Psoas muscle (tissue), 8 donors: ENCODE measurements around the gene CALML6. TPM values are rescaled to one million over a fixed set of nuclear protein-coding genes. Genes with fewer than 3 reads are reported as not detected.
A peak's percentile ranks its signal among the peaks of the same experiment; 100 is the strongest.

ENCODE experiments used
- ATAC-seq, 4 donors: fragments of 200-7000 bp; cut with Tn5 transposase; one replicate each; pipeline ENCODE4 v1.9.1; 2020; ENCODE audit warnings: moderate library complexity in 3 of 4, mild to moderate bottlenecking in 2 of 4
- DNase-seq, 2 donors: peaks; one replicate each; pipeline ENCODE4 v3.0.0-alpha.2; 2020
- H3K27ac ChIP-seq: fragments of 200-600 bp; one replicate; pipeline ENCODE4 v1.8.0; 2022
- H3K27me3 ChIP-seq, 3 donors: fragments of 200-600 bp in 1 of 3; one replicate each; pipeline versions ENCODE4 v1.6.1 to v1.8.0; 2013 to 2022; ENCODE audit warnings: low read length in 2 of 3, mild to moderate bottlenecking in 2 of 3, moderate library complexity in 1 of 3; ENCODE audit not compliant: insufficient read depth in 3 of 3
- H3K36me3 ChIP-seq, 2 donors: fragments of 200-600 bp in 1 of 2; one replicate each; pipeline versions ENCODE4 v1.6.1 to v1.8.0; 2013 to 2022; ENCODE audit warnings: low read depth in 1 of 2, mild to moderate bottlenecking in 1 of 2, moderate library complexity in 1 of 2; ENCODE audit not compliant: insufficient read depth in 1 of 2
- H3K4me1 ChIP-seq: fragments of 200-600 bp; one replicate; pipeline ENCODE4 v1.8.0; 2022
- H3K4me3 ChIP-seq: fragments of 200-600 bp; one replicate; pipeline ENCODE4 v1.8.0; 2022; ENCODE audit warnings: mild to moderate bottlenecking
- H3K9me3 ChIP-seq: fragments of 200-600 bp; one replicate; pipeline ENCODE4 v1.8.0; 2022
- CTCF ChIP-seq: fragments of 200-600 bp; IDR thresholded peaks from one replicate; pipeline ENCODE4 v1.8.0; 2022; ENCODE audit warnings: antibody characterized with exemption
- WGBS, 3 donors: extraction: QIAGEN DNeasy Blood & Tissue Kit; methylation state at CpG; one replicate each; pipeline versions ENCODE4 v1.1.6 to v1.1.7; 2013; 5-methylcytosine and 5-hydroxymethylcytosine counted together
- intact Hi-C, 2 donors: fragments of 100-400 bp; cut with DNase I; formaldehyde crosslinking; loops; one replicate each; pipeline versions ENCODE4 v1.11.0 to v1.14.2; 2022
- polyA plus RNA-seq, 3 donors: library from polyadenylated mRNA; stranded (reverse); fragments of 200-250 nt; gene quantifications; one replicate each; pipeline ENCODE4 v1.2.3, GENCODE V29; 2013
- total RNA-seq, 4 donors: library from RNA; stranded (reverse); fragmentation: NEBNext Ultra II Directional in 2 of 4; extraction: Animal tissue kit (Norgen Biotek cat#: 25700) in 2 of 4; gene quantifications; one replicate each; pipeline versions ENCODE4 v1.2.1 to v1.2.4, GENCODE V29; 2021 to 2023
- donor health status: healthy with polysubstance abuse.
- donor health status: DM: no; HTN: no; CAD: no; lungs with moderate emphysema.
- donor health status: Bipolar disorder and iron deficiency.
- donor health status: healthy.
- donor health status: DM: yes; HTN: yes; CAD: no.
- donor health status: DM: no; HTN: no; CAD: no.
- donor health status: DM: no; HTN: no; CAD: no.
- donor health status: DM: yes; HTN: yes; CAD: no.

CALML6 gene
- total and polyA plus RNA-seq, 7 donors = 4.2 to 75.4 (median 25.6) TPM

GRCh38 chr1:1895456-1896336, 19.4 kb upstream of the CALML6 start:
- Histone ChIP-seq H3K27me3 (no peaks in the 10 kb centered on the region), H3K9me3 (no peaks in the 10 kb centered on the region), H3K4me3 (no peak overlapping the region), H3K4me1 (peaks cover 21% of the 10 kb centered on the region), H3K27ac (no peak overlapping the region), H3K36me3 (no peaks in the 10 kb centered on the region)
- no peak for TF ChIP-seq CTCF
- intact Hi-C loops = no loop called here
- peak in 1 of 2 donors; percentile 5 for DNase-seq
- no peak for ATAC-seq
- 72 to 81% (median 72%) methylated on average over 12 to 14 of the region's 14 CpGs for WGBS, 3 donors

DNA sequence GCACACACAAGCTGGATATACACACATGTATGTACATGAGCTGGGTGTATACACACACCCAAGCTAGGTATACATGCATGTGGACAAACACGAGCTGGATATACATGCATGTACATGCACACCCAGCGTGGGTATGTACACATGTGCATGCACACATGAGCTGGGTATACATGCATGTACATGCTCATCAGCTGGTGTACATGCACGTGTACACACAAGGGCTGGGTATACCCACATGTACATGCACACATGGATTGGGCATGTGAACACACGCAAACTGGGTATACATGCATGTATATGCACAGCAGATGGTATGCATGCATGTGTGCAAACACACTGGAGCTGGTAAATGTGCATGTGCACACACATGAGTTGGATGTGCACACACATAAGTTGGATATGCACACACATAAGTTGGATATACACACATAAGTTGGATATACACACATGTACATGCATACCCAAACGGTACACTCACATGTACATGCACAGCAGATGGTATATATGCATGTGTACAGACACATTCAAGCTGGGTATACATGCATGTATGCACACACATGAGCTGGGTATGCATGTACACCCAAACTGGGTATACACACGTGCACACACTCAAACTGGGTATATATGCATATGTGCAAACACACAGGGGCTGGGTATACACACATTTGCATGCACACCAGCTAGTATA, 16.7 kb upstream of the CALML6 start:
- peak in 1 of 2 donors; percentile 8 for DNase-seq
- ATAC-seq = no peak
- no peak for TF ChIP-seq CTCF
- H3K4me1 ChIP-seq = peaks cover 12% of the 10 kb centered on the region
- intact Hi-C loops = no loop called here
- no peaks in the 10 kb centered on the region for H3K27me3 ChIP-seq
- no peak overlapping the region for H3K27ac ChIP-seq
- no peaks in the 10 kb centered on the region for H3K9me3 ChIP-seq
- no peaks in the 10 kb centered on the region for H3K36me3 ChIP-seq
- H3K4me3 ChIP-seq = no peak overlapping the region
- 91 to 93% (median 92%) methylated on average over 6 of the region's 6 CpGs for WGBS, 3 donors

DNA sequence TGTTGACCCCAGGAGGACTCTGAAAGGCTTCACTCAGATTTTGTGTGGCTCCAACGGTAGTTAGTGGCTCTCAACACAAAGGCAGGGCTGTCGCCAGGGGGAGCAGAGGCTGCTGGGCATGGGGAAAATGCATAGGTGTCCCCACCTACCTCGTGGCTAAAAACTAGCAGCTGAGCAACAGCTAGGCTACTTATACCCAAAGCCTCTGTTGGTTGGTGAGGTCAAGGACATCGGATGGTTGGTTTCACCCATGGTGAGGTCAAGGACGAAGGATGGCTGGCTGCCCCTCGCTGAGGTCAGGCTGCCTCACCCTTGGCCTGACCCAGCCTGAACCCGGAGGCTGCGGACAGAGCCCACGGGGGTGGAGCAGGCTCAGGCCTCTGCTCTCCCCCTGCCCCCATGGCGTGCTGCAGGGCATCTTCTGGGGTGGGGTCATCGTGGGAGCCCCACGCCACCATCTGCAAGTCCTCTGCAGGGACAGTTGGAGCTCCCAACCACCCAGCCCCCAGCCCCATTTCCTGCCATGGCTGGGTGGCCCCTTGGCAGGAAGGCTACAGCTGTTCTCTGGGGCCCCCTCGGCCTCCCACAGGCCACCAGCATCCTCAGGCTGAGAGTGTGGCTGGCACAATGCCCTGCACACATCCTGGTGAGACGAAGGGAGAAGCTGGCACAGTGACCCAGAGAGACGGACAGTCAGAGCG, 15.6 kb upstream of the CALML6 start:
- DNase-seq (peak in 1 of 2 donors; percentile 35), ATAC-seq (no peak)
- no peak for TF ChIP-seq CTCF
- intact Hi-C loops = no loop called here
- Histone ChIP-seq H3K27me3 (no peaks in the 10 kb centered on the region), H3K4me3 (no peak overlapping the region), H3K4me1 (peaks cover 7% of the 10 kb centered on the region), H3K27ac (no peak overlapping the region), H3K9me3 (no peaks in the 10 kb centered on the region), H3K36me3 (no peaks in the 10 kb centered on the region)
- 54 to 60% (median 55%) methylated on average over 16 of the region's 16 CpGs for WGBS, 3 donors

DNA sequence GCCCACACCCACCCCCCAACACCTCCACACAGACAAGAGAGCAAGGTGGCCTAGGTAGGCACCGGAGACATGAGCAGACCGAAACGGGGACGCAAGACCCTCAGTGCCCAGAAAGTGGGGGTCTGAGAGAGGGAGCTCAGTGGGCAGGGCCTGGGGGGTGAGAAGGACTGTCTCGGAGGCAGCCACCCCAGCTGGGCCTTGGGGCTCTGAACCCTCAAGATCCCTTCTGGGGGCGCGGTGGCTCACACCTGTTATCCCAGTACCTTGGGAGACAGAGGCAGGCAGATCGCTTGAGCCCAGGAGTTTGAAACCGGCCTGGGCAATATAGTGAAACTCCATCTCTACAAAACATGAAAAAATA, 15.1 kb upstream of the CALML6 start:
- Histone ChIP-seq H3K36me3 (no peaks in the 10 kb centered on the region), H3K4me1 (peaks cover 2% of the 10 kb centered on the region), H3K9me3 (no peaks in the 10 kb centered on the region), H3K27me3 (no peaks in the 10 kb centered on the region), H3K27ac (no peak overlapping the region), H3K4me3 (no peak overlapping the region)
- intact Hi-C loops = no loop called here
- ATAC-seq (no peak), DNase-seq (peak in 1 of 2 donors; percentile 26)
- no peak for TF ChIP-seq CTCF
- 84 to 87% (median 86%) methylated on average over 9 of the region's 9 CpGs for WGBS, 3 donors
